B cell (primary cell): ENCODE results near the gene CHST11. TPM values are rescaled to one million over a fixed set of nuclear protein-coding genes. Genes with fewer than 3 reads are reported as not detected.

ENCODE experiments used
- ATAC-seq: fragments of 200-7000 bp; cut with Tn5 transposase; one replicate; pipeline ENCODE4 v1.10.0; 2021; ENCODE audit warnings: low read depth, mild to moderate bottlenecking, moderate number of reproducible peaks, moderate library complexity
- CTCF ChIA-PET: fragments of 350-600 bp; sonication (Branson Sonifier 250); formaldehyde crosslinking; loops from one replicate; lab custom pipeline; 2021; ENCODE audit warnings: antibody characterized with exemption, inconsistent platforms; lab: Charles Lee
- POLR2A ChIA-PET: fragments of 350-600 bp; sonication (Branson Sonifier 250); formaldehyde crosslinking; loops from one replicate; lab custom pipeline; 2021; ENCODE audit warnings: antibody characterized with exemption; lab: Charles Lee
- DNase-seq: peaks from one replicate; pipeline ENCODE4 v3.0.0; 2013
- H2AFZ ChIP-seq: 2 replicates; pipeline ENCODE4 v1.6.1; 2012; ENCODE audit warnings: mild to moderate bottlenecking, low read depth, low read length; ENCODE audit not compliant: insufficient read depth, poor library complexity, severe bottlenecking
- H3K27ac ChIP-seq, 2 donors: 1 replicate in 1 of 2; 2 replicates in 1 of 2; pipeline ENCODE4 v1.5.1; 2012 to 2013; ENCODE audit warnings: low read length in 2 of 2, mild to moderate bottlenecking in 2 of 2, moderate library complexity in 1 of 2
- H3K27me3 ChIP-seq, 4 experiments: fragments of 200-600 bp in 1 of 4; sonication (generic) in 1 of 4; replicated peaks in 1 of 4; 1 replicate in 2 of 4; 2 replicates in 2 of 4; pipeline versions ENCODE4 v1.6.1 to v1.7.0; 2013 to 2016; ENCODE audit warnings: low read length in 3 of 4, mild to moderate bottlenecking in 2 of 4, mixed read lengths in 1 of 4, moderate library complexity in 1 of 4; ENCODE audit not compliant: insufficient read depth in 4 of 4, control insufficient read depth in 3 of 4; ENCODE audit errors: control extremely low read depth in 1 of 4
- H3K36me3 ChIP-seq, 2 experiments: replicated peaks in 1 of 2; 1 replicate in 1 of 2; 2 replicates in 1 of 2; pipeline versions ENCODE4 v1.6.1 to v1.7.1; 2013; ENCODE audit warnings: low read length in 1 of 2; ENCODE audit not compliant: insufficient read depth in 2 of 2, control insufficient read depth in 1 of 2; ENCODE audit errors: control extremely low read depth in 1 of 2, extremely low read depth in 1 of 2
- H3K4me1 ChIP-seq, 2 donors: fragments of 200-600 bp in 1 of 2; sonication (generic) in 1 of 2; 1 replicate in 1 of 2; 2 replicates in 1 of 2; pipeline versions ENCODE4 v1.5.1 to v1.6.1; 2013 to 2017; ENCODE audit warnings: low read length in 2 of 2; ENCODE audit not compliant: control insufficient read depth in 2 of 2, insufficient read depth in 2 of 2
- H3K4me2 ChIP-seq: replicated peaks from 2 replicates; pipeline ENCODE3; 2012; ENCODE audit warnings: mild to moderate bottlenecking, low read depth, low read length; ENCODE audit not compliant: poor library complexity, severe bottlenecking
- H3K4me3 ChIP-seq, 5 experiments: fragments of 200-600 bp in 1 of 5; sonication (generic) in 1 of 5; 1 replicate in 3 of 5; 2 replicates in 2 of 5; pipeline versions ENCODE4 v1.5.1 to v1.7.0; 2011 to 2016; ENCODE audit warnings: low read length in 4 of 5, mild to moderate bottlenecking in 4 of 5, low read depth in 2 of 5, control low read depth in 1 of 5, moderate library complexity in 1 of 5; ENCODE audit not compliant: insufficient read depth in 1 of 5; ENCODE audit errors: control extremely low read depth in 1 of 5, extremely low read depth in 1 of 5
- H3K79me2 ChIP-seq: fragments of 200-600 bp; sonication (generic); one replicate; pipeline ENCODE4 v1.6.0; 2016; ENCODE audit warnings: low read length; ENCODE audit not compliant: control insufficient read depth, insufficient read depth
- H3K9ac ChIP-seq: fragments of 200-600 bp; sonication (generic); 2 replicates; pipeline ENCODE4 v1.6.1; 2017; ENCODE audit warnings: mild to moderate bottlenecking, low read length, moderate library complexity
- H3K9me3 ChIP-seq, 3 donors: one replicate each; pipeline versions ENCODE4 v1.6.1 to v1.7.1; 2013; ENCODE audit warnings: low read length in 2 of 3; ENCODE audit not compliant: control insufficient read depth in 2 of 3, insufficient read depth in 1 of 3; ENCODE audit errors: control extremely low read depth in 1 of 3
- H4K20me1 ChIP-seq: 2 replicates; pipeline ENCODE4 v1.6.0; 2012; ENCODE audit warnings: mild to moderate bottlenecking, low read length; ENCODE audit not compliant: insufficient read depth, control insufficient read depth, poor library complexity, severe bottlenecking
- H3K27ac Mint-ChIP-seq: one replicate; pipeline ENCODE4 v1.8.0; 2021; ENCODE audit warnings: mixed read lengths
- H3K27me3 Mint-ChIP-seq: one replicate; pipeline ENCODE4 v1.8.0; 2021; ENCODE audit warnings: mixed read lengths
- H3K4me1 Mint-ChIP-seq: one replicate; pipeline ENCODE4 v1.8.0; 2021; ENCODE audit warnings: mixed read lengths
- H3K4me3 Mint-ChIP-seq: one replicate; pipeline ENCODE4 v1.8.0; 2021; ENCODE audit warnings: mixed read lengths
- H3K9me3 Mint-ChIP-seq: one replicate; pipeline ENCODE4 v1.8.0; 2022; ENCODE audit warnings: mixed read lengths; ENCODE audit not compliant: insufficient read depth
- CTCF ChIP-seq: fragments of 200-600 bp; IDR thresholded peaks from one replicate; pipeline ENCODE4 v1.8.0; 2022; ENCODE audit warnings: antibody characterized with exemption, mild to moderate bottlenecking
- EZH2 ChIP-seq: IDR thresholded peaks from 2 replicates; pipeline ENCODE4 v1.6.1; 2012; ENCODE audit warnings: borderline replicate concordance, low read depth, mild to moderate bottlenecking, moderate library complexity, low read length; ENCODE audit not compliant: insufficient read depth, poor library complexity, severe bottlenecking
- WGBS: methylation state at CpG from one replicate; pipeline ENCODE4 v1.1.5; 2013; ENCODE audit warnings: missing lambda C conversion rate; ENCODE audit not compliant: insufficient coverage; 5-methylcytosine and 5-hydroxymethylcytosine counted together
- intact Hi-C: fragments of 100-400 bp; cut with micrococcal nuclease; formaldehyde crosslinking; loops from one replicate; pipeline ENCODE4 v1.10.0; 2022
- polyA plus RNA-seq: library from polyadenylated mRNA; depleted of rRNA; stranded (reverse); fragments of >200 nt; gene quantifications from 2 replicates; pipeline ENCODE4 v1.2.3, GENCODE V29; 2012
- total RNA-seq, 2 donors: library from RNA; stranded (reverse); fragments of 120-200 nt in 1 of 2; gene quantifications; 1 replicate in 1 of 2; 2 replicates in 1 of 2; pipeline versions ENCODE4 v1.2.3 to v1.2.4, GENCODE V29; 2013 to 2022

Gene CHST11
- total and polyA plus RNA-seq, 2 donors (not counting 1 experiment from before 2014, with no cell fraction given): 46.3 to 152 TPM

DNA sequence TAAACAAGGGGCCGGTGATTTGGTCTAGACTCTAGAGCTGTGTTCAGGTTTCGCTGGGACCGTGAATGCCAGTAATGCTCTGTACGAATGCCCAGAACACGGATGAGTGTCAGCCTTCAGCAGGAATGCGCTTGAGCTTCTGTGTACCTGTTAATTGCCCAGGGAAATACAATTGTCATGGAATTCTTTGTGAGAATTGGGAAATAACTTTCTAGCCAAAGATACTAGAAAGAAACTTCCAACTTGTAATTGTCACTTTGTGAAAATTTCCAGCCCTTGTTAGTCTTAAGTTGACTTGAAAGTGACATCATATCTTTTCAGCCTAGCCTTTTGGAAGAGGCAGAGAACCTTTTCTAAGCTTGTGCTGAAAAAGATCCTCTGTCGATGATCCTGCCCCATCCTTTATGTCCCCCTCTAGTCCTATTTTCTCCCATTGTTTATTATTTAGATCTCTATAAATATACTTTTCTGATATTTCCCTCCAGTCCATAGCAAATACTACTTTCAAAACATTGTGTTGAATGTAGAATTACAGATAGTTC lies 2.7 kb downstream of the CHST11 start:
- H3K9ac ChIP-seq: peak overlapping the region; percentile 95
- H3K4me1 Mint-ChIP-seq: peaks cover 68% of the 10 kb centered on the region
- DNase-seq (peak; percentile 32), ATAC-seq (no peak)
- H3K4me3 Mint-ChIP-seq: peak overlapping the region; percentile 98
- peak overlapping the region; percentile 71 to 92 for H3K27ac ChIP-seq
- TF ChIP-seq EZH2 (no peak), CTCF (no peak)
- ChIA-PET CTCF (interaction anchor here (0.8 to 4.4 kb wide), 15 partner anchors 10 to 331 kb away, joined by 3 to 29 read pairs (median 5); no protein-coding TSS in a partner anchor), POLR2A (interaction anchor here (0.7 to 3.7 kb wide), 7 partner anchors 14 to 183 kb away, joined by 3 to 26 read pairs (median 4); no protein-coding TSS in a partner anchor)
- H3K27me3 ChIP-seq: no peaks in the 10 kb centered on the region
- WGBS: 8% methylated on average over 5 of the region's 7 CpGs
- peak overlapping the region; percentile 81 to 99 (median 97) for H3K4me3 ChIP-seq
- no peaks in the 10 kb centered on the region for H3K9me3 Mint-ChIP-seq
- H3K36me3 ChIP-seq: no peaks in the 10 kb centered on the region
- H3K9me3 ChIP-seq: no peaks in the 10 kb centered on the region
- peaks cover 67% of the 10 kb centered on the region for H3K79me2 ChIP-seq
- H4K20me1 ChIP-seq: no peaks in the 10 kb centered on the region
- H2AFZ ChIP-seq: peak overlapping the region; percentile 67
- H3K27me3 Mint-ChIP-seq: no peaks in the 10 kb centered on the region
- H3K4me2 ChIP-seq: peak overlapping the region; percentile 94
- H3K27ac Mint-ChIP-seq: peak overlapping the region; percentile 92
- intact Hi-C loops: loop anchor here (2.0 to 10.0 kb wide), 9 partner anchors 13 to 595 kb away; partner anchors contain the start of gene SLC41A2
- peaks cover 54 to 64% of the 10 kb centered on the region in 2 donors for H3K4me1 ChIP-seq
